NCI-H146 treated with DMSO at 0.1 percent for 48 hours (cell line): ENCODE measurements around the gene NES.
A peak's percentile ranks its signal among the peaks of the same experiment; 100 is the strongest.

Source experiments
- DNase-seq: peaks from one replicate; lab custom pipeline; 2025; ENCODE audit not compliant: unreplicated experiment; lab: John Stamatoyannopoulos, UW

Gene NES

GRCh38 chr1:156664046-156664766 lies 13.0 kb downstream of the NES start:
- no peak for DNase-seq

DNA sequence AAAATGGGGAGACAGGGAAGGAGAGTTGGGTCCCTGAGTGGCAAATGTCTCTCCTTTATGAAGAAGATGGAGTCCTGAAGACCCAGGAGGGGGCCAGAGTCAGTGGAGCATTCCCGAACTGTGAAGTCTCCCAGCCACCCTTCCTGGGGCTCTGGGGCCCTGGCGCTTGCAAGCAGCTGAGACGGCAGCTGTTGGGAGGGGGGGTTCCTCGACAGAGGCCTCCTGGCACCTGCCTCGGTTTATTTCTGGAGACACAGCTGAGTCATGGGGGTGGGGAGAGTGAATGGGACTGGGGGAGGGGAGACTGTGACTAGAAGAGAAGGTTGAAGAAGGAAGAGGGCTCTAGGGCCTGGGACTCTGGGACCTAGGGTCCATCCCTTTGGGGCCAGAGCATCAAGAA lies 14.0 kb downstream of the NES start:
- no peak for DNase-seq

DNA sequence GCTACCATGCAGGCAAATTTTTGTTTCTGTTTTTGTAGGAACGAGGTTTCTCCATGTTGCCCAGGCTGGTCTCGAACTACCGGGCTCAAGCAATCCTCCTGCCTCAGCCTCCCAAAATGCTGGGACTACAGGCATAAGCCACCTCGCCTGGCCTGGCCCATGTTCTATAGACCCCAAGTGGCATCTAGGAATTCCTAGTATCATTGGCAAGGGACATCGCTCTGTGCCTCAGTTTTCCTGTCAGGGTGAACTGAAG lies 14.5 kb downstream of the NES start:
- no peak for DNase-seq

DNA sequence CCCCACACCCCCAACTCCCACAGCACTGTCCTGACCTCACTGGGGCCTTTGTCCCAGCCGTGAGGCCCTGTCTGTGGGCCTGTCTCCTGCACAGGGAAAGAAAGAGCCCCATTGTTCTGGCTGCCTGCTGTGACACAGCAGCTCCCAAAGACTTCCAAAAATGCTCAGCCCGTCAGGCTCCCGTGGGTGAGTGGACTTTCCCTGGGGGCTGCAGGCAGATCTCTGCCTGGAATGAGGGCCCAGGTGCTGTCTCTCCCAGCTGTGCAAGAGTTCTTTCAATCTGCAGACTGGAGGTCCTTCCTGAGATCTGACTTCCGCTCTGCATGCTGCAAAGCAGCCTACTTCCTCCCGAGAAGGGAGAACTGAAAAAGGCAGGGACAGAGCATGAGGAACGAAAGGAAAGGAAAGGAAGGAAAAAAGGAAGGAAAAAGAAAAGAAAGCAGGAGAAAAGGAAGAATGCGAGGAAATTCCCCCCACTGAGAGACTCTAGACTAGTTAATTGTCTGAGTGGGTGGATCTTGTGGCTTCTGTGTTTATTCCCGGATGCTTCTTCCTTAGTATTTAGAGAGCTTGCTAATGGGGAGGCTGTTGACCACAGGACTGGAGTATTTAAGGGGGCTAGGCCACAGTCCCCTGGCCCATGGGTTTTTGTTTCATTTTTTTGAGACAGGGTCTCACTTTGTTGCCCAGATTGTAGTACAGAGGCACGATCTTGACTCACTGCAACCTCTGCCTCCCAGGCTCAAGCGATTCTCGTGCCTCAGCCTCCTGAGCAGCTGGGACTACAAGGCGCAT lies 15.0 kb downstream of the NES start:
- no peak for DNase-seq

DNA sequence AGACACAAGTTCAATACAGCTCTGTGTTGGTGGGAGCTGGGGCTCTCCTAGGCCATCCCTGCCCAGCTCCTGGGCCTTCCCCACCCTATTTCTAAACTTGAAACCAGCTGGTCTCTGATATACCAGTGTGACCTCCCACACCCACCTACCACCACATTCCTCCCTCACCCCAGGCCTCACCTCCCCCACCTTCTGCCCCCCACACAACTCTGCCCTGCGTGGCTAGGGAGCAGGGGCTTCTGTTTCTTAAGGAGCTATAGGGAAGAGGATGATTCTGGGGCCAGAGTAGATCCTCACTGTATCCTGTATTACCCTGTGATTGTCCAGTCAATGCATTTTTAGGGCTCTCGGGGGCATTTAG lies 16.5 kb downstream of the NES start:
- DNase-seq: no peak

DNA sequence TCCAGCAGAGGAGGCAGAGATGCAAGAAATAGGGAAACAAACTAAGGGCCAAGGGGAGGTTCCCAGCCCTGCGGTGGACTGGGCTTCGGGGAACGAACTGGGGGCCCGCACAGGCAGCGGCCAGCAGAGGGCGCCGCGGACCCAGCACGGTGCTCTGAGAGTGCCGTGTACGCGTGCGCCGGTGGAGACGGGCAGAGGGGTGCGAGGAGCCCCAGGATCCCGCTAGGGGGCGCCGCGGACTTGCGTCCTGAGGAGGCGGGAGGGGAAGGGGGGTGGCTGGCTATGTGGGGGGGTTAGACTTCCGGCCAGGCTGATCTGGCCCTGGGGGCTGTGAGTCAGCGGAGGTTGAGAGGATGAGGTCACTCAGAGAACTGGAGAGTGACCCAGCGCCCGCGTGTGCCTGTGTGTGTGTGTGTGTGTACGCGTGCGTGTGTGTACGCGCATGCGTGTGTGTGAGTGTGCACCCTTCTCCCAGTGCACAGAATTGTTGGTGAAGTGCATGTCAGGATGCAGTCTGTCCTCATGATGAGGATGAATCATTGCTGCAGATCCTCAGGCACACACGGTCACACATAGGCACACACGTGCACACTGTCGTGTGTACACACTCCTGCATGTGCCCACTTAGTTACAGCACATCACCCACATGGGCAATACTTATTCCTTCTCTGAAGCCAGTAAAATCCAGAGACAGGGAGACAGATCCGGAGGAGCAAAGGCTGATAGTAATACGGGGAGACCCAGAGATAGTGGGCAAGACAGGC lies 17.0 kb downstream of the NES start:
- DNase-seq: peak; percentile 86

DNA sequence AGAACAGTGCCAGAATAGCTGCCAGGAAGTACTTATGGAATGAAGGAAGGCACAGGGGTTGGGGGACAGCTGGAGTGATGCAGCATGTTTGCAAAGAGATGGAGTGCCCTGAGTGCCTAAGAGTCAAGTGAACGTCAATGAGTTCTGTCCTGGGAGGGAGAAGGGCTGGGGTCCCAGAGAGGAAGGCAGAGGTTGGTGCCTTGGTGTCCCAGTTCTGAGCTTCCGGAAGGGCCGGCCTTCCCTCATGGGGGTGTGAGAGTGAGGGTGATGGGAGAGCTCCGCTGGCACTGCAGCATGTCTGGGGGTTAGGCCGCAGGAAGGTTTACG lies 17.6 kb downstream of the NES start:
- no peak for DNase-seq

DNA sequence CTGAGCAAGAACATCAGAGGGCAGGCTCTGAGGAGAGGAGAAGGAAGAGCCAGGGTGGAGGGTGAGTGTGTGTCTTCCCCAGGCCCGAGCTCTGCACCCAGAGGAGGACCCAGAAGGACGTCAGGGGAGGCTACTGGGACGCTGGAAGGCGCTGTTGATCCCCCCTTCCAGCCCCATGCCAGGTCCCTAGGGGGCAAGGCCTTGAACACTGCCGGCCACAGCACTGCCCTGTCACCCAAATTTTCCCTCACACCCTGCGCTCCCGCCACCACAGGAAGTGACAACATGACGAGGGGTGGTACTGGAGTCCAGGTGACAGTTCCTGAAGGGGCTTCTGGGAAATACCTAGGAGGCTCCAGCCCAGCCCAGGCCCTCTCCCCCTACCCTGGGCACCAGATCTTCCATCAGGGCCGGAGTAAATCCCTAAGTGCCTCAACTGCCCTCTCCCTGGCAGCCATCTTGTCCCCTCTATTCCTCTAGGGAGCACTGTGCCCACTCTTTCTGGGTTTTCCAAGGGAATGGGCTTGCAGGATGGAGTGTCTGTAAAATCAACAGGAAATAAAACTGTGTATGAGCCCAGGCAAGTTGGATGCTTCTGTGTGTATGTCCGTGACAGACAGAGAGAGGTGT lies 18.1 kb downstream of the NES start:
- no peak for DNase-seq

- no peak for DNase-seq
Measured at GRCh38 chr1:156658496-156658895, 18.7 kb downstream of the NES start.

- no peak for DNase-seq
Measured at GRCh38 chr1:156657741-156658319, 19.4 kb downstream of the NES start.

DNA sequence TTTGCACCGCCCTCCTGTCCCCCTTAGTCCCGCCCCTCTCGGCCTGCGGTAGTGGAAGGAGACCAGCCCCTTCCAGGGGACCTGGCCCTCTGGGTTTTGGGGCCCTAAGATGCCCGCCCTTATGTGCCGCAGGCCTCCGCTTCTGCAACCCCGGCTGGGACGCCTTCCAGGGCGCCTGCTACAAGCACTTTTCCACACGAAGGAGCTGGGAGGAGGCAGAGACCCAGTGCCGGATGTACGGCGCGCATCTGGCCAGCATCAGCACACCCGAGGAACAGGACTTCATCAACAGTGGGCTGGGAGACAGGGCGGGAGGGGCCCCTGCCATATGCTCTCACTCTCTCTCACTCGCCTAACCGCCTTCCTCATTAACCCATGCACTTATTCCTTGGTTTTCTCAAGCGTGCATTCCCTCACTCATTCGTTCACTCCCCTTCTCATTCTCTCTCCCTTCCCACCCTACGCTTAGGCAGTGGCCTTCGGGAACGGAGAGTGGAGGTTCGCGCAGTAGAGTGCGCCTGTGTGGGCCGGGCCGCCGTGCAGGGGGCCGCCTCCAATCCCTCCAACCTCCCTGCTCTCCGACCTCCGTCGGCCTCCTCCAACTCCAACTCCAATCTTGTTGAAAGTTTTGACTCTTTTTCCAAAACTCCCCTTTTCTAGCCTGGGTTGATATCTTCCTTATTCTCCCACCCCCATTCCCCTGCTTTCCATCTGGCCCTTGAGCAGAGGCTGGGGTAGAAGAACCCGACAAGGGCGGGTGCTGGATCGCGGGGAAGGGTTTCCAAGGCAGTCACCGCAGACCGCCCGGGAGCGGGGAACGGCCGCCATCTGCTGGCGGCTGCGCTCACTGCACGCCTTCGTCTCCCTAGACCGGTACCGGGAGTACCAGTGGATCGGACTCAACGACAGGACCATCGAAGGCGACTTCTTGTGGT lies 20.1 kb downstream of the NES start:
- DNase-seq: peak; percentile 19

- no peak for DNase-seq
Measured at GRCh38 chr1:156655904-156656516, 21.2 kb downstream of the NES start.

DNA sequence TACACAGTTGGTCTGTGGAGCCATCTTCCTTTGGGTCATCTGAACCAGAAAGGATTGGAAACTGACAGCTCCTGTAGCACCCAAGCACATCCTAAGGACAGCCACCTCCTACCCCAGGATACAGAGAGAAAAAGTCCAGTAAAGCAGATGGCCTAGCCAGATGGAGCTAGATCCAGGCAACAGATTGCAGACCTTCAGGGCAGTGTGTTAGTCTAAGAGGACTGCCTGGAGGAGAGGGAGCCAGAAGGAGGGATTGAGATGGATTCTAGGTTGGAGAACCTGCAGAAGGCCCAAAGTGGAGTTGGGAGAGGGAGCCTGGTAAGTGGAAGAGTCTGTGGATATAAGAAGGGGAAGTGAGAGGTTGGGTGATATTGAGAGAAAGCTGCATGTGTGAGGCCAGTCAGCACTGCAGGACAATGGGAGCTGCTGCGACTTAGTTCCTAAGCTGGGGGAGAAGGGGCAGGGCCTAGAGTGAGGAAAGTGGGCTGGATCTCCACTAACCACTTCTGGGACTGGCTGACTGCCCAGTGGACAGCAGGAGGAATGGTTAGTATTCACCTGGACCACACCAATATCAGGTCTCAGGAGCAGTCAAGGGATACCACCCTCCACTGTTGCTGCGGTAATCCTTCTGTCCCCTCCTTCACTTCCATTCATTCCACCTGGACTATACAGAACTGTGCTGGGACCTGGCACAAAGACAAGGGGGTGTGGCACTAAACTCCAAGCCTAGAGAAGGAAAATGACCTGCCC lies 21.9 kb downstream of the NES start:
- no peak for DNase-seq

DNA sequence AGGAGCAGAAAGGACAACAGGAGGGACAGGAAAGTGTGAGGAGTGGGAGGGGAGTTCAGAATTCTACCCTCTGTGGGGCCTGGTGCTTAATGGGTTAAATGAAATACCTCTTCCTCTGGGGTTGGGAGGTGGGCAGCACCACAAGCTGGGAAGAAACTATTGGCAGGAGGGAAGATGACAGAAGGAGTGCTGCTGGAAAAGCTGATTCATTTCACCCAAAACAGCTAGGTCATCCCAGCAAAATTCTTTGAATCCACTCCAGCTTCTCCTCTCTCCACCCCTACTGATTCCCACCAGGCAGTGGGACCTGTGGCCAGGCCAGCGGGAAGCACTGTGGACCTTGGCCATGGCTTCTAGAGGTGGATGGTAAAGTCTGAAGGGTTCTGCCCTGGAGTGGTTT lies 22.5 kb downstream of the NES start:
- no peak for DNase-seq

DNA sequence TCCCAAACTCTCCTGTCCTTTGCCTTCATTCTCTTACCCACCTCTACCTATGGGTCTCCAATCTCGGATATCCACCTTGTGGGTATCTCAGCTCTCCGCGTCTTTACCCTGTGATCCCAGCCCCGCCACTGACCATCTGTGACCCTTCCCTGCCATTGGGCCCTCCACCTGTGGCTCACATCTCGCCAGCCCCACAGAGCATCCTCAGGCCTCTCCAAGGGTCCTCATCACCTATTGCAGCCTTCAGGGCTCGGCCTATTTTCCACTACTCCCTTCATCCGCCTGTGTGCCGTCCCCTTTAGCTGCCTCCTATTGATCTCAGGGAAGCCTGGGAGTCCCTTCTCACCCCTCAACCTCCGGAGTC lies 24.2 kb downstream of the NES start:
- no peak for DNase-seq

DNA sequence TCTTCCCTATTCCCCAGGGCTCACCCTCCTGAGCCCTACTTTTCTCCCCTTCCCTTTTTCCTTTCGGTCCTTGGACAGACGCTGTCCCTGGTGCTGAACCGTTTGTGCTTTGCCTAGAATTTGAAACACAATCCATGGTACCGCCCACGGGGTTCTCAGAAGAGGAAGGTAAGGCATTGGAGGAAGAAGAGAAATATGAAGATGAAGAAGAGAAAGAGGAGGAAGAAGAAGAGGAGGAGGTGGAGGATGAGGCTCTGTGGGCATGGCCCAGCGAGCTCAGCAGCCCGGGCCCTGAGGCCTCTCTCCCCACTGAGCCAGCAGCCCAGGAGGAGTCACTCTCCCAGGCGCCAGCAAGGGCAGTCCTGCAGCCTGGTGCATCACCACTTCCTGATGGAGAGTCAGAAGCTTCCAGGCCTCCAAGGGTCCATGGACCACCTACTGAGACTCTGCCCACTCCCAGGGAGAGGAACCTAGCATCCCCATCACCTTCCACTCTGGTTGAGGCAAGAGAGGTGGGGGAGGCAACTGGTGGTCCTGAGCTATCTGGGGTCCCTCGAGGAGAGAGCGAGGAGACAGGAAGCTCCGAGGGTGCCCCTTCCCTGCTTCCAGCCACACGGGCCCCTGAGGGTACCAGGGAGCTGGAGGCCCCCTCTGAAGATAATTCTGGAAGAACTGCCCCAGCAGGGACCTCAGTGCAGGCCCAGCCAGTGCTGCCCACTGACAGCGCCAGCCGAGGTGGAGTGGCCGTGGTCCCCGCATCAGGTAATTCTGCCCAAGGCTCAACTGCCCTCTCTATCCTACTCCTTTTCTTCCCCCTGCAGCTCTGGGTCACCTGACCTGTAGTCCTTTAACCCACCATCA lies 24.8 kb downstream of the NES start:
- DNase-seq: no peak

GRCh38 chr1:156648951-156649350 lies 28.3 kb downstream of the NES start:
- DNase-seq: peak; percentile 13

DNA sequence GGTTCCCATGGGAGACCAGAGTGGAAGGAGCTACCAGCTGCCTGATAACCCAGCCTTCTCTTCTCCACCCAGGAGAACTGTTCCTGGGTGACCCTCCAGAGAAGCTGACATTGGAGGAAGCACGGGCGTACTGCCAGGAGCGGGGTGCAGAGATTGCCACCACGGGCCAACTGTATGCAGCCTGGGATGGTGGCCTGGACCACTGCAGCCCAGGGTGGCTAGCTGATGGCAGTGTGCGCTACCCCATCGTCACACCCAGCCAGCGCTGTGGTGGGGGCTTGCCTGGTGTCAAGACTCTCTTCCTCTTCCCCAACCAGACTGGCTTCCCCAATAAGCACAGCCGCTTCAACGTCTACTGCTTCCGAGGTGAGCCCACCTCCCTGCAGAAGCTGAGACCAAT lies 28.7 kb downstream of the NES start:
- DNase-seq: no peak

- DNase-seq: no peak
Measured at GRCh38 chr1:156647351-156647750, 29.9 kb downstream of the NES start.
